Measurements from ENCODE around the gene EME1. TPM values are rescaled to one million over a fixed set of nuclear protein-coding genes. Genes with fewer than 3 reads are reported as not detected.

Gene EME1
- polyA plus RNA-seq, 4 donors = 7.4 to 9.1 (median 7.9) TPM

DNA sequence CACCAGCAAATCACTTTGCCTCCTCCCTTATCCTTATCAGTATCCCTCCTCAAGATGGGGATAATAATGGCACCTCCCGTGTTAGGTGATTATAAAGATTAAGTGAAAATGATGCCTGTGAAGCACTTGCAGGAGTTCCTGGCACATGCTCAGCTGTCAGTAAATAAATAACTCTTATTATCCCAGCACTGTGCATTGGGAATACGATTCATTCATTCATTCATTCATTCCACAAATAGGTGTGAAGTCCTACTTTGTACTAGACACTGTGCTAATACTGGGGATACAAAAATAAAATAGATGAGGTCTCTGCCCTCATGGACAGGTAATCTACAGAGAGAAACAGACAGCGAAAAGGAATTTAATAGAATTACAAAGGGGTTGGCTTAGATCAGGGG is 25.1 kb upstream of the EME1 start:
- no peak for DNase-seq (ENCODE audit: low read depth in 4 of 4, low spot score in 3 of 4)

DNA sequence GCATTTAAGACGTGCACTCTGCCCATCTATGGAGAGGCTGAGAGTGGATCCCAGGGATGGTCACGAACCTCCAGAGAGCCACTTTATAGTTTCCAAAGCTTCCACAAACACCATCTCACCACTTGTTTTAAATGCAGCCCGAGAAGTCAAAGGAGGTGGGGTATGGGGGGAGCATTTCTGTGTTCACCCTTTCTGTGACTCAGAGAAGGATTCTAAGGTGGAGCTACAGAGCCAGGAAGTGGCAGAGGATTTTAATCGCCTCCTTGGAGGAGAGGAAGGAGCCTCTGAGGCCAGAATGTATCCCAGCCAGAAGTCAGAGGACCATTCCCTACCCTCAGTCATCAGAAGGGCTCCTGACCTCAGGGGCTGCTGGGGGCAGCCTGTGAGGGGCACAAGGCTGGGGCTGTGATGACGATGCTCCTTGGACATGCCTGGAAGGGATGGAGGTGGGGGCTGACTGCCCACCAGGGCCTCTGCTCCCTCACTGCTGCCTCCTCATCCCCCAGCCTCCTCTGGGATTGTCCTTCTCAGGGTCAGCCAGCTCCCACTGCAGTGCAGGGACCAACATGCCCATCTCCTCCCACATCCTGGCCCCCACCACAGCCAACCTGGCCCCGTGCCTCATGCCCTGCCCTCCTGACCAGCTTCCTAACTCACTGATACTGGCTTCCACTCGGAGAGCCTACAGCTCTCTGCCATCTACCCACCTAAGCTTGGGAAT is 24.3 kb upstream of the EME1 start:
- no peak for DNase-seq (ENCODE audit: low read depth in 4 of 4, low spot score in 3 of 4)

DNA sequence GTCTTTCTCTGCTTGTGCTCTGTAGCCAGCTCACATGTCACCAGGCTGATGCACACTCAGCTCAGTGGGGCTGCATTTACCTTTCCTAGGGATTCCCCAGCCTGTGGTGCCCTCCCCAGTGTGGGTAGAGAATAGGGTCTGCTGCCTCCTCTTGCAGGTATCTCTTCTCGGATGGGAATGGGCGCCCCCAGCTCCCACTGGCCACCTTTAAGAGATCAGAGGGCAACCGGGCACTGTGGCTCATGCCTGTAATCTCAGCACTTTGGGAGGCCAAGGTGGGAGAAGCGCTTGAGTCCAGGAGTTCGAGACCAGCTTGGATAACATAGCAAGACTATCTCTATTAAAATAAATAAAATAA is 23.8 kb upstream of the EME1 start:
- no peak for DNase-seq (ENCODE audit: low read depth in 4 of 4, low spot score in 3 of 4)

DNA sequence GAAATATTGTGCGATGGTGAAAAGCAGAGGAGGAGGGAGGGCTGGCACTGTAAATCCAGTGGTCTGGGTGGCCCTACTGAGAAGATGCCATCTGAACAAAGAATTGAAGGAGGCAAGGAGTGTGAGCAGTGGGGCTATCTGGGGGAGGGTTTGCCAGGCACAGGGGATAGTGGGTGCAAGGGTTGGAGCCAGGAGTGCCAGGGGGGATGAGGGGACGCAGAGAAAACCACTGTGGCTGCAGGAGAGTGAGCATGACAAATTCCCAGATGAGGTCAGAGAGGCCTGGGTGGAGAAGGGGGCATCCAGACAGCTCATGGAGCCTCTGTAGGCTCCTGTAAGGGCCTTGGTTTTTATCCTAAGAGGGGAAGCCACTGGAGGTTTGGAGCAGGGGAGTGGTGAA is 22.3 kb upstream of the EME1 start:
- DNase-seq (ENCODE audit: low read depth in 4 of 4, low spot score in 3 of 4) = no peak

DNA sequence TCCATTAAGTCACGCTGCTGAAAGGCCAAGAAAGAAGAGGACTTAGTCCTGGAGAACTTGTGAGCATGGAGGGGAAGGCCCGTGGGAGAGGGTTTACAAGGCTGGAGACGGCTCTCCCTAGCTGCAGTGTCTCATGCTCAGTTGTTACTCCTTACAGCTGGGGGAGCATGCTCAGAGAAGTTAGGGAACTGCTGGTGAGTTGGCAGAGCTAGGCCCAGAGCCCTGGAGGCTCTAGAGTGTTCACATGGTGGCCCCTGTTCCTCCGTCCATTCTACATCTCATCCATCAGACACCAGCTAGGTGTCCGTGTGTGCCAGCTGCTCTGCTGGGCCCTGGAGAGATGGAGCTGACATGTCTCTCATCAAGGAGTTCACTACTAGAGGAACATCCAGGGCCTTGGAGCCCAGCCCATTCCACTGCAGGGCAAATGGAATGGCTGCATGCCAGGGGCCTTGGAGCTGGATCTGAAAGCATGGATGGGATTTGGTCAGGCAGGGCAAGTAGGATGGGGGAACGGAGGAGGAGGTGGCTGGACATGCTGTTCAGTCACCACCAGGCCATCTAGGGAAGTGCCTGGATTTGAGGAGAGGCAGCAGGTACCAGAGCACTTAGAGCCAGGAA is 20.8 kb upstream of the EME1 start:
- no peak for DNase-seq (ENCODE audit: low read depth in 4 of 4, low spot score in 3 of 4)

DNA sequence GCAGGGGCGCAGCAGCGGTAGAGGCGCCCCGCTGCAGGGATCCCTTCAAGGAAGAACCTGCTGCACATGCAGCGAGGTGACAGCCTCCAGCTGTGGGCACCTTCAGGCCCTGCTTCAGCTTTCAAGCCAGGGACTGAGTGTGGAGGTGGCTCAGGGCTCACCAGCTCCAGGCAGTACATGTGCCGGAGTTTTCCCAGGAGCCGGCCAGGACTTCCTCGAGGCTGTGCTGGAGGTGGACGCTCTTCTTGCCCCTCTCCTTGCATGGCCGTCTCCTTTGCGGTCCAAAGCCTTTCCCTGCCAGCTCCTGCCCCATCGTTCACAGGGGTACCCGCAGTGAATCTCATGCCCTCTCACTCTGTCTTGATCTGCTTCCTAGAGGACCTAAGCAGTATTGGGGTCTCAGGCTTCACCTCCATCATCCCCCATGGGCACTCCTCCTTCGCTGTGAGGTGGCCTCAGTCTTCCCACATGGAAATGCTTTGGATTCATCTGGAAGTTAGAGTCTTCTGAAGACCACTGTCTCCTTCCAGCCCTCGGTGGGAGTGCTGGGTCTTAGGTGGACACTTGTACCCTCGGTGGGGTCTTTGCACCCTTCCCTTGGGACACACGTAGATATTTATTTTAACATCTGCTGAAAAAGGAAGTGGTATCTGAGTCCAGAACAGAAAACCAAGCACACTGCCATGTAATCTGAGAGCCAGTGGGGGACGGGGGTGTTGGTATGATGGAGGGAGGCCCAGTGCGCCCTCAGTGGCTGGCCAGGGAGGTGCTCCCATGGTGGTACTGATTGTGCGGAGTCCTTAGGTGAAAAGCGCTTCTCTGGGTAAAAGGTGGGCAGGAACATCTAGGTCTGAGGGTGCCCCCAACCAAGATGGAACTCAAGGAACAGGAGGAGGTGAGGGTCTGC is 20.1 kb upstream of the EME1 start:
- DNase-seq (ENCODE audit: low read depth in 4 of 4, low spot score in 3 of 4) = no peak

DNA sequence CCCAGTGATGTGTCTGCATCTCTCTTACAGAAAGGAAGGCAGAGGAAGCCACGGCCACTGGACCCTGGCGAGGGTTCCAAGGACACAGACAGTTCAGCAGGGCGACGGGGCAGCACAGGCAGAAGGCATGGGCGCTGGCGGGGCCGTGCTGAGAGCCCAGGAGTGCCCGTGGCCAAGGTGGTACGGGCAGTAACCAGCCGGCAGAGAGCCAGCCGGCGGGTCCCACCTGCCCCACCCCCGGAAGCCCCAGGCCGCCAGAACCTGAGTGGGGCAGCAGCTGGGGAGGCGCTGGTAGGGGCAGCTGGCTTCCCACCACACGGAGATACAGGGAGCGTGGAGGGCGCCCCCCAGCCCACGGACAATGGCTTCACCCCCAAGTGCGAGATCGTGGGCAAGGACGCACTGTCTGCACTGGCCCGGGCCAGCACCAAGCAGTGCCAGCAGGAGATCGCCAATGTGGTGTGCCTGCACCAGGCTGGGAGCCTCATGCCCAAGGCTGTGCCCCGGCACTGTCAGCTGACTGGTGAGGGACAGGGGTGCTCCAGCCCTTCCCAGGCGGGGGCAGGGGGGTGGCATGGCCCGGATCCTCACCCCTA is 19.3 kb upstream of the EME1 start:
- DNase-seq (ENCODE audit: low read depth in 4 of 4, low spot score in 3 of 4) = no peak

DNA sequence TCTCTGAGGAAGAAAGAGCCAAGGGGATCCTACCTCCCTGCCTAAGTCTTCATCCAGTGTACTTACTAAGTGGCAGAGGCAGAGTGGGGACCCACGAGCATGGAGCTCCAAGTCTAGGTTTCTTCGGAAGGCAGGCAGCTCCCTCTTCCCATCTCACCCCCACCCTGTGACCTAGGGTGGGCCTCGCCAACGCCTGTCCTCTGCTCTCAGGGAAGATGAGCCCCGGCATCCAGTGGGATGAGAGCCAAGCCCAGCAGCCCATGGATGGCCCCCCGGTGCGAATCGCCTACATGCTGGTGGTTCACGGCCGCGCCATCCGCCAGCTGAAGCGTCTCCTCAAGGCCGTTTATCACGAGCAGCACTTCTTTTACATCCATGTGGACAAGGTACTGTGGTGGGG is 18.8 kb upstream of the EME1 start:
- no peak for DNase-seq (ENCODE audit: low read depth in 4 of 4, low spot score in 3 of 4)

DNA sequence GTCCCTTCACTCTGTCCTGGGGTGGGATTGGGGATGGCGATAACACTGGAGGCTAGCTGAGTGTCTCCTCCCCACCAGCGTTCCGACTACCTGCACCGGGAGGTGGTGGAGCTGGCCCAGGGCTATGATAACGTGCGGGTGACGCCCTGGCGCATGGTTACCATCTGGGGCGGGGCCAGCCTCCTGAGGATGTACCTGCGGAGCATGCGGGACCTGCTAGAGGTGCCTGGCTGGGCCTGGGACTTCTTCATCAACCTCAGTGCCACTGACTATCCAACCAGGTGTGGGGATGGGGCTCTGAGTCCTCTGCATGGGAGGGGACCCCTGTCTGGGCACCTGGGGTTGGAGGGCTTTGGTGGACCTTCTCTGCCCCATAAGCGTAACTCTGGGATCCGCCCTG is 18.3 kb upstream of the EME1 start:
- DNase-seq (ENCODE audit: low read depth in 4 of 4, low spot score in 3 of 4) = no peak

DNA sequence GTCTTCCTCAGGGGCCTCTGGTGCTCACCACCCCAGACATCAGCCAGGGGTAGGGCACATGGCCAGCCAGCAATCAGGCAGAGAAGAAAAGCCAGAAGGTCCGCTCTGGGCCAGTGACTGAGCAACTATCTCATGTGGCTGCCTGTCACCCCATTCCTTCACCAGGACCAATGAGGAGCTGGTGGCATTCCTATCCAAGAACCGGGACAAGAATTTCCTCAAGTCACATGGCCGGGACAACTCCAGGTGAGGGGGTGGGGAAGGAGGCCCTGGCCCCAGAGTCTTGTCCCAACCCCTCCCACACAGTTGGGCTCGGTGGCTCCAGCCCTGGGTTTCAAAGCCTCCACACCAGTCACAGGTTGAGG is 17.7 kb upstream of the EME1 start:
- no peak for DNase-seq (ENCODE audit: low read depth in 4 of 4, low spot score in 3 of 4)

DNA sequence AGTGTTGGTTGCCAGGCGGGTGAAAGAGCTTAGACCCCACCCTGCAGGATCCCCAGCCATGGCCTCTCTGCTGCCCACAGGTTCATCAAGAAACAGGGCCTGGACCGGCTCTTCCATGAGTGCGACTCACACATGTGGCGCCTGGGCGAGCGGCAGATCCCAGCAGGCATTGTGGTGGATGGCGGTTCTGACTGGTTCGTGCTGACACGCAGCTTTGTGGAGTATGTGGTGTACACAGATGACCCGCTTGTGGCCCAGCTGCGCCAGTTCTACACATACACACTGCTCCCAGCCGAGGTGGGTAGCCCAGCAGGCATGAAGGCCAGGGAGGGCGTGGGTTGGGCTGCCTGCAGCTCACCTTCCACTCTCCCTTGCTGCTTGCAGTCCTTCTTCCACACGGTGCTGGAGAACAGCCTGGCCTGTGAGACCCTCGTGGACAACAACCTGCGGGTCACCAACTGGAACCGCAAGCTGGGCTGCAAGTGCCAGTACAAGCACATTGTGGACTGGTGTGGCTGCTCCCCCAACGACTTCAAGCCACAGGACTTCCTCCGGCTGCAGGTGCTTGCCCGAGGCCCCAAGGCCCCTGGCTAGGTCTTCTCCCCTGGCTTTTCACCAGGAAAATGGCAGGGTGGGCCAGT is 17.2 kb upstream of the EME1 start:
- no peak for DNase-seq (ENCODE audit: low read depth in 4 of 4, low spot score in 3 of 4)

DNA sequence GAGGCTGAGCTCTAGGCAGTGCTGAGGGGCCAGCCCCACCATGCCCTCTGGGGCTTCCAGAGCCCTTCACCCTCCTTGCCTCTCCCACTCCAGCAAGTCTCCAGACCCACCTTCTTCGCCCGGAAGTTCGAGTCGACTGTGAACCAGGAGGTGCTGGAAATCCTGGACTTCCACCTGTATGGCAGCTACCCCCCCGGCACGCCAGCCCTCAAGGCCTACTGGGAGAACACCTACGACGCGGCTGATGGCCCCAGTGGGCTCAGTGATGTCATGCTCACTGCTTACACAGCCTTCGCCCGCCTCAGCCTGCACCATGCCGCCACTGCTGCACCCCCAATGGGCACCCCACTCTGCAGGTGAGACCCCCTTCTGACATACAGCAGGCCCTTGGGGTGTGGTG is 16.6 kb upstream of the EME1 start:
- DNase-seq (ENCODE audit: low read depth in 4 of 4, low spot score in 3 of 4) = no peak

DNA sequence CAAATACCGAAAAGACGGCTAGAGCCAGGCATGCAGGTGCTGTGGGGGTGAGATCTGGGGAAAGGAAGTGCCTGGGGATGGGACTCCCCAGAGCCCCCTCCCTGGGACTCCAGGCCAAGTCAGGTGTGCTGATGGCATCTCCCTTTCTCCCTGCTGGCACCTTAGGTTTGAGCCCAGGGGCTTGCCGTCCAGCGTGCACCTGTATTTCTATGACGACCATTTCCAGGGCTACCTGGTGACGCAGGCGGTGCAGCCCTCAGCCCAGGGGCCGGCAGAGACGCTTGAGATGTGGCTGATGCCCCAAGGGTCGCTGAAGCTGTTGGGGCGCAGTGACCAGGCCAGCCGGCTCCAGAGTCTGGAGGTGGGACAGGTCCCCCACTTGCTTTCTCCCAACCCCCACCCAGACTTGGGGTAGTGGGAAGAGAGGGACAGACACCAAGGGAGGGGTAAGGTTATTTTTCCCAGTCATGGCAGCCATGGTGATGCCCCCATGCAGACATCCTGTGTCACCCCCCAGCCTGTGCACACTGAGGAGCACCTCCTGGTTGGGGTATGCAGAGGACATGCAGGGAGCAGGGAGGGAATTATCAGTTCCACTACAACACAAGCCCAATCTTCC is 16.0 kb upstream of the EME1 start:
- DNase-seq (ENCODE audit: low read depth in 4 of 4, low spot score in 3 of 4) = no peak

DNA sequence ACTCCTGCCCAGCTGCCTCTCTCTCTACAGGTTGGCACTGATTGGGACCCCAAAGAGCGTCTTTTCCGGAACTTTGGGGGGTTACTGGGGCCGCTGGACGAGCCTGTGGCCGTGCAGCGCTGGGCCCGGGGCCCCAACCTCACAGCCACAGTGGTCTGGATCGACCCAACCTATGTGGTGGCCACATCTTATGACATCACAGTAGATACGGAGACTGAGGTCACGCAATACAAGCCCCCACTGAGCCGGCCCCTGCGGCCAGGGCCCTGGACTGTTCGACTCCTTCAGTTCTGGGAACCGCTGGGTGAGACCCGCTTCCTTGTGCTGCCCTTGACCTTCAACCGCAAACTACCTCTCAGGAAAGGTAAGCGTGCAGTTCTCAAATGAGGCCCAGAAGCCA is 14.9 kb upstream of the EME1 start:
- DNase-seq (ENCODE audit: low read depth in 4 of 4, low spot score in 3 of 4) = no peak

DNA sequence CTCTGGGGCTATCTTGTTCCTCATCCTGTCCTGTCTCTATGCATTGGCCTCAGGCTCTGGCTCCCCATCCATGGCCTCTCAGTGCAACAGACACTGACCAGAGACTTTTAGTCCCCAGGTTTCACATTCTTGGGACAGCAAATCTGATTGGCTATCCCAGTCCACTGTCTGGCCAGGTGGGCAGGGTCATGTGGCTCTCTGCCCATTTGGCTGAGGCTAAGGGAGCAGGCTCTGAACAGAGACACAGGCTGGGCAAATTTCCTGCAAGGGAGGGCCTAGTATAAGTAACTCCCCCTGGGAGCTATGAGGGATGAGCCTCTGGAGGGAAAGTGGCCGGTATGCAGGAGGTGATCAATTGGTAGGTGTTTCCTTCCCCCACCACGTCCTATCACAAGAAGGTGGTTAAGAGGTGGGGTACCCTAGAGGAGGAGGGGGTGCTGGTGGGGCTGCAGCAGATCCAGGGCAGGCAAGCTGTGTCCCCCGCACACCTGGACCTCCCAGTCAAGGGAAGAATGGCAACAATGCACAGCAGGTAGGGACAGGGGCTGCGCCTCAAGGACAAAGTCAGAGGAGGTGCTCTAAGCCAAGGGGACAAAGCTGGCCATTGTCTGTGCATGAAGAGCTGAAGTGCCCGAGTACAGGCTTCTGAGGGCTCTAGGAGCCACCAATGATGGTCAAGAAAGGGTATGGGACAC is 13.9 kb upstream of the EME1 start:
- no peak for DNase-seq (ENCODE audit: low read depth in 4 of 4, low spot score in 3 of 4)

DNA sequence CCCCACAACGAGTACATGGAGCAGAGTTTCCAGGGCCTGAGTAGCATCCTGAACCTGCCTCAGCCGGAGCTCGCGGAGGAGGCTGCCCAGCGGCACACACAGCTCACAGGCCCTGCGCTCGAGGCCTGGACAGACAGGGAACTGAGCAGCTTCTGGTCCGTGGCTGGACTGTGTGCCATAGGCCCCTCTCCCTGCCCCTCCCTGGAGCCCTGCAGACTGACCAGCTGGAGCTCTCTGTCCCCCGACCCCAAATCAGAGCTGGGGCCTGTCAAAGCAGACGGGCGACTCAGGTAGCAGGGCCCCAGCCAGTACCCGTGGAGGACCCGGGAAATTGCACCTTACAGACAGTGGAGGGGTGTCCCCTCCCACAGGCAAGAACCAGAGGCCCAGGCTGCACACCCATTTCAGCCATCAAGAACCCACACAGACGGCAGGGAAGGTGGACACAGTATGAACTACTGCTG is 13.0 kb upstream of the EME1 start:
- no peak for DNase-seq (ENCODE audit: low read depth in 4 of 4, low spot score in 3 of 4)

DNA sequence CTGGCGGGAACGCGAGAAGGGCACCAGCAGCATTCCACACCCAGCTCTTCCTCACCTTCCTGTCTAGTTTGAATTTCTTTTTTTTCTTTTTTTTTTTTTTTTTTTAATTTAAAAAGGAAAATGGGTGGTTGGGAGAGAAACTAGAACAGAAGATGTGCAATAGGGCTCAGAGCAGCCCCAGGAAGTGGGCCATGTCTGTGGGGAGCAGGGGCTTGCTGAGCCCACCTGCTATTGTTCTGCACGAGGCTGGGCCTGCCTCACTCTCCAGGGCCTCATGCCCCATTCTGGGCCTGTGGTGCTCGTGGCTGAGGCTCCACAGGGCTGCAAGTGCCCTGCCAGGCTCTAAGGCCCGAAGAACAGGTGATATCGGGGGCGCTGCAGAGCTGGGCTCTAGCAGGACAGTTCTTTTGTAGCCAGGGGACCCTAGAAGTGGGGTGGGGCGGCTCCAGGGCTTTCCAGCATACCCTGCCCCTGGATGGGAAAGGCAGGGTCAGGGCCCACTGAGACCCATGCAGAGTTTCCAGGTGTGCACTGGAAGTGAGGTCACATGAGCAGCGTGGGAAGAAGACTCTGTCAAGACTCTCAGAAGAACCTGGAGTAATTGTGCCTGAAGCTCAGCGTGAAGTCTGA is 12.4 kb upstream of the EME1 start:
- no peak for DNase-seq (ENCODE audit: low read depth in 4 of 4, low spot score in 3 of 4)

DNA sequence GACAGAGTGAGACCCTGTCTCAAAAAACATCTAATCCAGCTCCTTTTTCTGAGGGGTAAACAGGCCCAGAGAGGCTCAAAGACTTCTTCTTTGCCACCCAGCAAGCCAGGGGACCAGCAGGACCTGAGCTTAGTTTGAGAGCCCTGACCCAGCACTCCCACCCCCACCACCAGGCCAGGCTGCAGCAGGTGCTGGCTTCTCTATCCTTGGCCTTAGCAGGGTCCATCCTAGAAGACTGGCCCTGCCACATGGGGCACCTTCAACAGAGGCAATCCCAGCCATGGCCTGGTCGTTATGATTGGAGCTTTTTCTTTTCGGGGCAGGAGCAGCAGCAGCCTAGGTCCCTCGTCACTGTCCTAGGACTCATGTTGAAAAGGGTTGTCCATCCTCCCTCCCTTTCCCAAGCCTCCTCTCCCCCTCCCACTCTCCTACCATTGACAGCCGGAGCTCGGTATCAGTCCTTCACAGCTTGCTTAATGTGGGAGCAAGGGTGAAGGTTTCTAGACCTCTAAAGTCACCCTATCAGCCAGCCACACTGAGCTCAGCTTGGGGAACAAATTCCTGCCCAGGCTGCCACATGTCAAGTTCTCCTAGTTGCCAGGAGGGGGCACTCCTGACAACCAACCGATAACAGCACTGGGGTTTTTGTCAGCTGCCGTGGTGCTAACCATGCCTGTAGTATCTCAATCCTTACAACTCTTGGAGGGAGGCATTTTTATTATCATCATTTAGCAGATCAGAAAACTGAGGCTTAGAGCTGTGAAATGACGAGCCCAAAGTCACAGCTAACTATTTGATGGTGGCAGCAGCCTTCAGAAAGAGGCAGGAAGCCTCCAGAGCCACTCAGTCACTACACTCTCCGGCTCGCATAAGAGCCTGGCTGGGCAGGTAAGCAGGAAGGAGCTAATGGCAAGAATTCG is 11.2 kb upstream of the EME1 start:
- peak in 1 of 4 donors; percentile 23 for DNase-seq (ENCODE audit: low read depth in 4 of 4, low spot score in 3 of 4)
